Measurements from ENCODE around the gene NAMPT.
"Not testable (repeated sequence)": the region's sequence is repeated elsewhere in the genome, so short reads cannot be mapped to it uniquely, and the experiment has no call there.

NAMPT gene

DNA sequence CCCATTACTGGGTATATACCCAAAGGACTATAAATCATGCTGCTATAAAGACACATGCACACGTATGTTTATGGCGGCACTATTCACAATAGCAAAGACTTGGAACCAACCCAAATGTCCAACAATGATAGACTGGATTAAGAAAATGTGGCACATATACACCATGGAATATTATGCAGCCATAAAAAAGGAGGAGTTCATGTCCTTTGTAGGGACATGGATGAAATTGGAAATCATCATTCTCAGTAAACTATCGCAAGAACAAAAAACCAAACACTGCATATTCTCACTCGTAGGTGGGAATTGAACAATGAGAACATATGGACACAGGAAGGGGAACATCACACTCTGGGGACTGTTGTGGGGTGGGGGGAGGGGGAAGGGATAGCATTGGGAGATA is 13.8 kb upstream of the NAMPT start:
- DNase-seq: not testable (repeated sequence)

GRCh38 chr7:106298155-106298554 is 13.4 kb upstream of the NAMPT start:
- DNase-seq: not testable (repeated sequence)

DNA sequence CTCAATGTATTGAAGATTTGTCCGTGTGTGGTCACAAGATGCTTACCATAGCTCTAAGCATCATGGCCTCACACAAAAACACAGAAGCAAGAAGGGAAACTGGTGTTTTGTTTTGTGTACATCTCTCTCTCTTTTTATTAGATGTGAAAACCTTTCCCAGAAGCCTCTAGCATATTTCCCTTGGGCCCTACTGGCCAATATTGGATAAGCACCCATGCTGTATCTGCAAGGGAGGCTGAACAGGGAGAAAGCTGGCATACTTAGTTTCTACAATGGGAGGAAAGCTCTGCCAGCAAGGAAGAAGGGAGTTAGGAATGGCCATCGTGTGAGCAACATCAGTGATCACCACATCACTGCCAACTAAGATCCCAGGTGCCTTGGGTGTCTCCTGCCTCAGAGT is 9.6 kb upstream of the NAMPT start:
- DNase-seq: no peak

DNA sequence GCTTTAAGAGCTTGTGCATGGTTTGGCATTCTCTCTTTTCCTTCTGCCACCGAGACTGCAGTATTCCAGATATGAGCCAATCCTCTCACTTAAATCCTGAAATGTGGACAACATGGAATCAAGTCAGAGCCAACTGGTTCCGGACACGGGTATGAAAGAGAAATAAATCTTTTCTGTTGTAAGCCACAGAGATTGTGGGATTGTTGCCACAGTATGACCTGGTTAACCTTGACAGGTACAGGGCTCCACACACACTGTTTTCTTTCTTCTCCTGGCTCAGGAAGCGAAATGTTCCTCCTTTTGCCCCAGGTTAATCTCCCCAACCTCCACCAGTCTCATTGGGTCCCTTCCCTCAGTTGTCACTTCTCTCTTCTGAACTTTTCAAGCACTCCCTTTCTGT is 6.5 kb upstream of the NAMPT start:
- no peak for DNase-seq

DNA sequence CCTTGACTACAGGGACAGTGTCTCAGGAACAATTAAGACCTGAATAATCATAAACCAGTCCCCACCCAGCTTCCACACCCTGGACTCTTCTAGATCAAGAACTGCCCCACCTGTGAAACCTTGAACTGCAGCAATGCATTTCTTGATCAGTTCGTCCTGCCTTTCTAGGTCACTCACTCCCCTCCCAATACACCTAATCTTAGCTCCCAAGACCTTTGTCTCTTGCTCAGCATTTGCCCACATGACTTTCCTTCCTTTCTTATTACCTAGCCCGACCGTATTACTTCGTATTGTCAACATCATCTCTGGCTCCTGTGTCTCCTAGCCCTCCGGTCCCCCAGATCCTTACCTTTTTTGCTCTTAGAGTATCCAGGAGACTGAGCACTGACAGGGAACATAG is 5.5 kb upstream of the NAMPT start:
- no peak for DNase-seq

DNA sequence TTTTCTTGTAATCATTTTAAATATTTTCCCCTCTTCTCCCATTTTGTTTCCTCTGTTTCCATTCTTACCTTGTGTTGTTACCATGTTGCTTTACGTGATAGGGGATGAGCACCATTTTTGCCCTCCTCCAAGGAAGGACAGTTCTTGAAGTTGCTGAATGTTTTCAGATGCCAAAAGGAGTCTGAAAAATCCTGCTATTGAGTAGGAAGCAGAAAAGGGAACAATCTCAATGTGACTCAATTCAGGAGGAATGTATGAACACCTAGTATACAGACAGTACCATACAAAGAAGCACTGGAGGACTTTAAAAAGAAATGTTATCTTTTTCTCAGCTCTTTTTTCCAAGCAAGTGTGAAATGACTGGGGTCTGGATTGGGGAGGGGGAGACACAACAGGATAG is 5.1 kb upstream of the NAMPT start:
- DNase-seq: no peak

DNA sequence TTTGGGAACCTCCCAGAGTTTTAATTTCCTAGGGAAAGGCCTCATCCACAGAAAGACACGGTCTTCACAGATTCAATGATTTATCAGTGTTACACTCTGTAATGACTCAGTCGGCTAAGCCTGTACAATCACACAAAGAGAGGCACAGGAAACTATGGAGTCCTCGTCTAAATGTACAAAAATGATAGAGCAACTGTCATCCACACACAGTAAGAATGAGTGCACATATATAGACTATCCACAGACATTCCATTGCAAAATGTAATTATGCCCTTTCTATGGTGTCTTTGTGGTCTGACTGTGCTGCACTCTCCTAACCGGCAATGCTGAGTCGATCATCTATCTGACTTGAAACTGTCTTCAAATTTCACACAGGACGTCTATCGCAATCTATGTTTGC is 3.5 kb upstream of the NAMPT start:
- DNase-seq: no peak

GRCh38 chr7:106287786-106288185 is 3.0 kb upstream of the NAMPT start:
- DNase-seq: no peak

DNA sequence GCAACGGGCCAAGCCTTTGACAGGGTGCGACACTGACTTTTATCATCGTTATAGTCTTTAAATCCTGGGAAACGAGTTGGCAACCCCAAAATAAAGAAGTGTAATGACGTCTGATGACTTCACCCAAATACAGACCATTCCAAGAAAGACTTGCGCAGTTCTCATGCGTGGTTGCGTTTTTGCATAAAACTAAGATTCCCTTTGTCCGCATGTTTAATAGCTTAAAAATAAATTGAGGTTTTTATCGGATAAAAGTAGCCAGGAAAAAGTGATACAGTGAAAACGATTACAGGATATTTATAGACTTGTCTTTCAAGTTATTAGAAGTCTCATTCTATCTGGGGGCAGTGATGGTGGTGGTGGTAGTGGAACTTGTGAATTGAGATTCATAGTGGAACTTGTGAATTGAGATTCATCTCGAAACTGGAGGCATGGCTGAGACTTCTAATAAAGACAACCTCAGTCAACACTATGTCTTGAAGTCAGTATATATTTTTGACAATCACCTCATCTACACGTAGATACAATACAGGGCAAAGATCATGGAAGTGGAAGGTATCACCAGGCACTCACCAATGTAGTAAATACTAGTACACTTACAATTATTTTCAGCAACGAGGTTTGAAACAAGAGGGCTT is 1.2 kb upstream of the NAMPT start:
- peak; percentile 2 for DNase-seq

DNA sequence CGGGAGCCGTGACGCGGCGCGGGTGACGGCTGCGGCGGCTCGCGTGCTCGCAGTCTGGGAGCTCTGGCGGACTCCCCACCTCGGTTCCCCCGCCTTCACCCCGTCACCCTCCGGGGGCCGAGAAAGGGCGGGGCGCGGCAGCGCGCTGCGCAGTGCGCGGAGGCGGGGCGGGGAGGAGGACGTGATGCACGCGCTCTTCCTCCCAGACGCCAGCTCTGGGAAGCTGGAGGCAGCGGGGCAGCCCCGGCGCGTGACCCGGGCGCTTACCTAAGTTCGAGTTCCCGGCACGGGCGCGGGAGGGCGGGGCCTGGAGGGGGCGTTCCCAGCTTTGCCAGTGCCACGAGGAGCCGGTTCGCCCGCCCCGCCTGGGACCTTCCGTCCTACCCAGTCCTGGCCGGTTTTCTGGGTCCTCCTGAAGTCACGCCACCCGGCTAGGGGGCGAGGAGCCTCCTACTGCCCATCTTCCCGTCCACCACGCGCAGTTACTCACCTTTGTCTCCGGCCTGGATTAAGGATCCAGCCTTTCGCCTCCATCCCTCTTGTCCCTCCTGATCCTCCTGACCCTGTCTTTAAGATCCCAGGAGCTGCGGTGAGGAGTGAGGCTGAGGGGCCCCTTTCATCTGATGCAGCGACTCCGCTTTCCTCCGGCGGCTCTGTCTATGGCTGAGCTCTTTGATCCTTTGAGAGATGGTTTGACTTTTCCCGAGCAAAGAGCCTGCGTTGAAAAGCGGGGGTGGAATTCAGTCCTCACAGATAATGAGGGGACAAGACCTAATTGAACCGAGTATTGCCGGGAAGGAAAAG is 470 bp upstream of the NAMPT start:
- DNase-seq: peak; percentile 99

DNA sequence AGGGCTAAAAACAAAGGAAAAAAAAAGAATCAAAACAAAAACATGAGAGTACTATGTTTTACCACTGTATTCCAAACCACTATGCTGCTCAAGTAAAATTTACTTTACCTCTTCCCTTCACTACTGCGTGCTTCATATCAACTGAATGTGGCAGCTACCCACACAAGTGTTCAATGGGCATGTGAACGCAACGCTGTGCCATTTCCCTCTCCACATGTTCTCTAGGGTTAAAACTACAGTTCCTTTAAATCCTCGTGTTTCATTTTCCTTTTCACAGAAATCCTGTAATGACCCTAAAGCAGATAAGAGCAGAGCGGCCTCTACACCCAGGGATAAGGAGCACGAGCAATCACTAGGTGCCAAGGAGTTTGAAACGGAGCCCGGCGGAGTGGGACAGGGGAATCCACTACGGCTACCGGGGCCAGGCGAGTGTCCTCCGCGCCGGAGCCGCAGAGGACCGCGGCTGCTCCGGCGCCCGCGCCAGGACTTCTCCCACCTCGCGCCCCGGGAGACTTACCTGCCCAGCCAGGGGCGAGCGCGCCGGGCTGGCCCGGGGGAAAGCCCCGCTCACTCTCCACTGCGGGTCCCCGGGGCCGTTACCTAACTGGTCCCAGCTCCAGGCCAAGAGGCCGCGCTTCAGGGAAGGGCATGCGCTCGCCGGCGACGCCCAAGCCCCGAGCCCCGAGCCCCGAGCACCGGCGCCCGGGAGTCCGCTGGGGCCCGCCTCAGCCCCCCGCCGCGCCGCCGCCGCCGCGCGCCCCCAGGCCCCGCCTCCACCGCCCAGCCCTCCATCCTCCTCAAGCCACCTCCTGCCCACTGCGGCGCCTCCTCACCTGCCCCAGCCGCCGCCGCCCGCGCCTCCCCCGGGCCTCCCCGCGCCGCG is 711 bp downstream of the NAMPT start:
- peak; percentile 55 for DNase-seq

GRCh38 chr7:106283501-106283830 is 1.3 kb downstream of the NAMPT start:
- no peak for DNase-seq

DNA sequence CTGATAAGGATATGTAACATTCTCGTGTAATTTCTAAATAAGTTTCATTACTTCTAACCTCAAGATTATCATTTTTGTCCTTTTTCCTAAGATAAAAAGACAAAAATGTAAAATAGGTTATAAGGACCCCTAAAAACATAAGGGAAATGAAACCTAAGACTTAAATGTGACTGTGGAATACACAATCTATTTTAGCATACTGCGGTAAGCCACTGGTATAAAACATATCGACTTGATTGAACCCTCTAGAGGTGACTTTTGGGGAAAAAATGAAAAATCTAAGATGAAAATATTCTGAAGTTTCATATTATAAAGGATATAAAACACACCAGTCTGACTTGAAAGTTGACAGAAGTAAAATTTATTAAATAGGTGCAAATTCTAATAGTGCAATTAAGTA is 1.9 kb downstream of the NAMPT start:
- no peak for DNase-seq

DNA sequence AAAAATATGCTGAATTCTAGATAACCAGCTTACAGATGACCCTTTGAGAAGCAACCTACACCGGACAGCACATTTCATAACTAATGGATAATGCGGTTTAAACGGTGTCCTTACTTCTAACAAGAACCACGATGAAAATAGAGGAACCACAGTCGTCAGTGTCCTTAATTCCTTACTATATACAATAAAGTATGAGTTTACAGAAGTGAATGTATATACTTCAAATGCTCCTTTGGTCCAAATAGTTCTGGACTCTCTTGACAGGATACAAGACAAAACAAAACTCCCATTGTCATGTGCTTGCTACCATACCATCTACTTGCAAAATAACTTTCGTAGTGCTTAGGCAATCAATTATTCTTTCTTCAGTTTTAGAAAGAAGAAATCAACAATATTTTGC is 2.4 kb downstream of the NAMPT start:
- no peak for DNase-seq

DNA sequence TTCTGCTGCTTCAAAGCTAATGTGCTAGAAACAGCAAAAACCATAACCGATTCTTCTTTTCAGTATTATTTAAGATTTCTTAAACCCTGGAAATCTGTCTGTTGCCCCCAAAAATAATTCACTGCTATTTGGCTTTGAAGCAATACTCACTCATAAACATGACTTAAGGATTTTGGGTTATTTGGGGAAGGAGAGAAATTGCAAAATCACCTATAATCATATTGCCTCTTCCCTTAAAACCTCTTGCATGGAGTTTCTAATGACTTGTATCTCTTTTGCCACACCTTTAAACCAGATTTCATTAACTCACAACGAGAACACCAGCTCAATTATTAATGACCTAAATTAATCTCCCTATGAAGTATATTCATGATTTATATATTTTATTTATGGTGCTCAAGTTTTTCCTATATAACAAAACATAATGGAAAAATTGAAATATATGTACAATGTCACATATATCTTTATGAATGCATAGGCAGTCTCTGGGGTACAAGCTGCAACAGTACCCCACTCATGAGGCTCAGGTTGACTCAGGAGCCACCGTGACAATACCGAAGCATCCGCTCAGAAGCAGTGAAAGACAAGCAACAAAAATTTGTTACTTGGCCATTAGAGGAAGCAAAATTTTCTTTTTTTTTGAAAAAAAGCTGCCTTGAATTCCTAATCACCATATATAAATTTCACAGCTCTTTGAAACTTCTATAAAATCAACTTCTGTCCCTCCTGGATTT is 3.0 kb downstream of the NAMPT start:
- DNase-seq: no peak

GRCh38 chr7:106281127-106281526 is 3.7 kb downstream of the NAMPT start:
- no peak for DNase-seq

GRCh38 chr7:106279425-106280197 is 5.2 kb downstream of the NAMPT start:
- DNase-seq: no peak

- no peak for DNase-seq
Measured at GRCh38 chr7:106278695-106279094, 6.1 kb downstream of the NAMPT start.

GRCh38 chr7:106277976-106278375 is 6.8 kb downstream of the NAMPT start:
- DNase-seq: no peak

DNA sequence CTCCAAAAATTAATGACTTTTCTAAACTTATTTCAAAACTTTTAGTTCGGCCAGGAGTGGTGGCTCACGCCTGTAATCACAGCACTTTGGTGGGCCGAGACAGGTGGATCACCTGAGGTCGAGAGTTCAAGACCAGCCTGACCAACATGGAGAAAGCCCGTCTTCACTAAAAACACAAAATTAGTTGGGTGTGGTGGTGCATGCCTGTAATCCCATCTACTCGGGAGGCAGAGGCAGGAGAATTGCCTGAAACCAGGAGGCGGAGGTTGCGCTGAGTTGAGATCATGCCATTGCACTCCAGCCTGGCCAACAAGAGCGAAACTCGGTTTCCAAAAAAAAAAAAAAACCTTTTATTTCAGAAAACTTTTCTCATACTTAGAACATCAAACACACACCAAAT is 8.3 kb downstream of the NAMPT start:
- DNase-seq: no peak

- no peak for DNase-seq
Measured at GRCh38 chr7:106273009-106273668, 11.6 kb downstream of the NAMPT start.
